ENCODE measurements around the gene TMEM171.

TMEM171 gene

DNA sequence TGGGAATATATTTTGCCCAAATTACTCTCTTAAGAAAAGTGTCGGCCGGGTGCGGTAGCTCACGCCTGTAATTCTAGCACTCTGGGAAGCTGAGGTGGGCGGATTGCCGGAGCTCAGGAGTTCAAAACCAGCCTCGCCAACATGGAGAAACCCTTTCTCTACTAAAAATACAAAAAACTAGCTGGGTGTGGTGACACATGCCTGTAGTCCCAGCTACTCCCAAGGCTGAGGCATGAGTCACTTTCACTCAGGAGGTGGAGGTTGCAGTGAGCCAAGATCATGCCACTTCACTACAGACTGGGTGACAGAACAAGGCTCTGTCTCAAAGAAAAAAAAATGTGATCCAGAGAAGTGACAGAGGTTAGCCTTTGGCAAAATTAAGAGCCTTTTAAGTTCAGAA lies 26.4 kb upstream of the TMEM171 start:
- H3K27ac ChIP-seq (ENCODE audit: low read length) = no peak overlapping the region
- DNase-seq = no peak
- no peak overlapping the region for H3K4me3 ChIP-seq (ENCODE audit: low read length)
- H3K4me1 ChIP-seq (ENCODE audit: low read length) = no peaks in the 10 kb centered on the region
- H4K20me1 ChIP-seq (ENCODE audit: insufficient read depth, low read length) = no peaks in the 10 kb centered on the region
- H3K9ac ChIP-seq (ENCODE audit: low read length) = no peak overlapping the region
- H3F3A ChIP-seq (ENCODE audit: insufficient read depth, low read length) = no peaks in the 10 kb centered on the region
- no peaks in the 10 kb centered on the region for H3K79me2 ChIP-seq (ENCODE audit: low read length)
- no peaks in the 10 kb centered on the region for H3K9me3 ChIP-seq (replicated peaks; ENCODE audit: insufficient read depth, low read length)
- no peaks in the 10 kb centered on the region for H3K27me3 ChIP-seq (replicated peaks; ENCODE audit: insufficient read depth, low read length)
- TF ChIP-seq EZH2 (optimal IDR thresholded peaks at IDR 0.05; ENCODE audit: low read depth, low read length) = no peak
- TF ChIP-seq, protein P1, sequence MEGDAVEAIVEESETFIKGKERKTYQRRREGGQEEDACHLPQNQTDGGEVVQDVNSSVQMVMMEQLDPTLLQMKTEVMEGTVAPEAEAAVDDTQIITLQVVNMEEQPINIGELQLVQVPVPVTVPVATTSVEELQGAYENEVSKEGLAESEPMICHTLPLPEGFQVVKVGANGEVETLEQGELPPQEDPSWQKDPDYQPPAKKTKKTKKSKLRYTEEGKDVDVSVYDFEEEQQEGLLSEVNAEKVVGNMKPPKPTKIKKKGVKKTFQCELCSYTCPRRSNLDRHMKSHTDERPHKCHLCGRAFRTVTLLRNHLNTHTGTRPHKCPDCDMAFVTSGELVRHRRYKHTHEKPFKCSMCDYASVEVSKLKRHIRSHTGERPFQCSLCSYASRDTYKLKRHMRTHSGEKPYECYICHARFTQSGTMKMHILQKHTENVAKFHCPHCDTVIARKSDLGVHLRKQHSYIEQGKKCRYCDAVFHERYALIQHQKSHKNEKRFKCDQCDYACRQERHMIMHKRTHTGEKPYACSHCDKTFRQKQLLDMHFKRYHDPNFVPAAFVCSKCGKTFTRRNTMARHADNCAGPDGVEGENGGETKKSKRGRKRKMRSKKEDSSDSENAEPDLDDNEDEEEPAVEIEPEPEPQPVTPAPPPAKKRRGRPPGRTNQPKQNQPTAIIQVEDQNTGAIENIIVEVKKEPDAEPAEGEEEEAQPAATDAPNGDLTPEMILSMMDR (IDR thresholded peaks at IDR 0.05; ENCODE audit: low read length) = no peak
- TF ChIP-seq EZH2phosphoT487 (IDR thresholded peaks at IDR 0.05; ENCODE audit: low read length) = no peak
- H3K4me2 ChIP-seq (ENCODE audit: low read depth, low read length) = no peak overlapping the region
- no peaks in the 10 kb centered on the region for H3K36me3 ChIP-seq (replicated peaks; ENCODE audit: insufficient read depth, low read length)
- no peak overlapping the region for H2AFZ ChIP-seq (ENCODE audit: low read length)
- H3K9me2 ChIP-seq (replicated peaks; ENCODE audit: insufficient read depth, low read length) = no peaks in the 10 kb centered on the region

DNA sequence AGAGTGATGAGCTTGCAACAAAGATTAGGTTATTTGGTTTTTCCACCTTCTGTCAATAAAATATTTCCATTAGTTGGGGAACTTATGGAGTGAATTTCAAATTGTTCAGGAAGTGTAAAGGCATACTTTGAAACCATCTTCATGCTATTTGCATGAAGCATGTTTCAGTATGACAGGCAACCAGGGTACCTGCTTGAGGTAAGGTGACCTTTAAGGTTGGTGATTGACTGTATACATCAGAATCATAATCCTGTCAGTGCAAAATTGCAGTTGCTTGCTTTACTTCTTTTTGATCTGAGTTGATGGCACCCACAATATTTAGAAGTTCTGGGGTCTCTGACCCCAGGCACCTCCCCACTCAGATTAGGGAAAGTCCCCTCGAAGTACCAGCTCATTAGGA lies 26.0 kb upstream of the TMEM171 start:
- H3K9me3 ChIP-seq (replicated peaks; ENCODE audit: insufficient read depth, low read length) = no peaks in the 10 kb centered on the region
- no peaks in the 10 kb centered on the region for H3K79me2 ChIP-seq (ENCODE audit: low read length)
- no peak overlapping the region for H3K4me2 ChIP-seq (ENCODE audit: low read depth, low read length)
- no peak for DNase-seq
- H2AFZ ChIP-seq (ENCODE audit: low read length) = no peak overlapping the region
- no peaks in the 10 kb centered on the region for H3K4me1 ChIP-seq (ENCODE audit: low read length)
- no peak overlapping the region for H3K27ac ChIP-seq (ENCODE audit: low read length)
- no peaks in the 10 kb centered on the region for H3K36me3 ChIP-seq (replicated peaks; ENCODE audit: insufficient read depth, low read length)
- TF ChIP-seq, protein P1 (IDR thresholded peaks at IDR 0.05; ENCODE audit: low read length) = no peak
- TF ChIP-seq EZH2 (optimal IDR thresholded peaks at IDR 0.05; ENCODE audit: low read depth, low read length) (no peak), EZH2phosphoT487 (IDR thresholded peaks at IDR 0.05; ENCODE audit: low read length) (no peak)
- no peaks in the 10 kb centered on the region for H3K9me2 ChIP-seq (replicated peaks; ENCODE audit: insufficient read depth, low read length)
- no peaks in the 10 kb centered on the region for H3F3A ChIP-seq (ENCODE audit: insufficient read depth, low read length)
- H3K27me3 ChIP-seq (replicated peaks; ENCODE audit: insufficient read depth, low read length) = no peaks in the 10 kb centered on the region
- no peak overlapping the region for H3K9ac ChIP-seq (ENCODE audit: low read length)
- H4K20me1 ChIP-seq (ENCODE audit: insufficient read depth, low read length) = no peaks in the 10 kb centered on the region
- H3K4me3 ChIP-seq (ENCODE audit: low read length) = no peak overlapping the region

DNA sequence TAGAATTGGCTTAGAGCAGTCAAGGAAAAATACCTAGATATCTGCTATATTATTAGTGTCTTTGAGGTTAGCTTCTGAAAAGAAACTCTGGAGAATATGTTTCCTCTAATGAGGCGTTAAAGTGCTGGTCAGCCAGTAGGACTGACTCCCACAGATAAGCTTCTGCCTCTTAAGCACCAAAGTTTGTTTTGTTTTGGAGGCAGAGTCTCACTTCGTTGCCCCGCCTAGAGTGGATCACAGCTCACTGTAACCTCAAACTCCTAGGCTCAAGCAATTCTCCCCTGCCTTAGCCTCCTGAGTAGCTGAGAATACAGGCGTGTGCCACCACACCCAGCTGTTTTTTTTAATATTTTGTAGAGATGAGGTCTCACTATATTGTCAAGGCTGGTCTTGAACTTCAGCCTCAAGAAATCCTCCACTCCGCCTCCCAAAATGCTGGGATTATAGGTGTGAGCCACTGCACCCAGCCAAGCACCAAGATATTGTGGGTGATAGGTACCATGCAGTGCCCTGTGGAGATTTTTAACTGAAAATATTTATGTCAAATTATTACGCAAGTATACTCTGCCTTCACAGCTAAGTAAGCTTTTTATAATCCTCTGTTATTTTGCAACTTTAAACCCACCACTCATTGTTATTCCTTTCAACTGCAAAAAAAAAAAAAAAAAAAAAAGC lies 24.7 kb upstream of the TMEM171 start:
- H3K9me3 ChIP-seq (replicated peaks; ENCODE audit: insufficient read depth, low read length) = no peaks in the 10 kb centered on the region
- TF ChIP-seq, protein P1 (IDR thresholded peaks at IDR 0.05; ENCODE audit: low read length) = no peak
- TF ChIP-seq EZH2 (optimal IDR thresholded peaks at IDR 0.05; ENCODE audit: low read depth, low read length) = no peak
- no peak for TF ChIP-seq EZH2phosphoT487 (IDR thresholded peaks at IDR 0.05; ENCODE audit: low read length)
- no peaks in the 10 kb centered on the region for H3K4me1 ChIP-seq (ENCODE audit: low read length)
- H4K20me1 ChIP-seq (ENCODE audit: insufficient read depth, low read length) = no peaks in the 10 kb centered on the region
- no peak overlapping the region for H3K9ac ChIP-seq (ENCODE audit: low read length)
- H3K9me2 ChIP-seq (replicated peaks; ENCODE audit: insufficient read depth, low read length) = no peaks in the 10 kb centered on the region
- no peak overlapping the region for H3K4me3 ChIP-seq (ENCODE audit: low read length)
- H3F3A ChIP-seq (ENCODE audit: insufficient read depth, low read length) = no peaks in the 10 kb centered on the region
- no peaks in the 10 kb centered on the region for H3K79me2 ChIP-seq (ENCODE audit: low read length)
- no peak overlapping the region for H3K4me2 ChIP-seq (ENCODE audit: low read depth, low read length)
- no peak overlapping the region for H3K27ac ChIP-seq (ENCODE audit: low read length)
- H3K27me3 ChIP-seq (replicated peaks; ENCODE audit: insufficient read depth, low read length) = no peaks in the 10 kb centered on the region
- DNase-seq = no peak
- no peak overlapping the region for H2AFZ ChIP-seq (ENCODE audit: low read length)
- H3K36me3 ChIP-seq (replicated peaks; ENCODE audit: insufficient read depth, low read length) = no peaks in the 10 kb centered on the region

All from MM.1S (cell line).